HTR-8/SVneo (cell line): ENCODE measurements around the gene EIF3J.
"Not testable (repeated sequence)": the region's sequence is repeated elsewhere in the genome, so short reads cannot be mapped to it uniquely, and the experiment has no call there.

Source experiments
- DNase-seq: peaks from one replicate; pipeline ENCODE4 v3.0.0; 2011; ENCODE audit warnings: low spot score, mixed read lengths; ENCODE audit not compliant: insufficient read length
- FAIRE-seq: peaks from 2 replicates; lab custom pipeline; 2011; peaks lifted over from hg19 to GRCh38; lab: Jason Lieb, UNC

Gene EIF3J

GRCh38 chr15:44541282-44541958, 4.5 kb downstream of the EIF3J start:
- DNase-seq (peak; percentile 45), FAIRE-seq (no peak)

DNA sequence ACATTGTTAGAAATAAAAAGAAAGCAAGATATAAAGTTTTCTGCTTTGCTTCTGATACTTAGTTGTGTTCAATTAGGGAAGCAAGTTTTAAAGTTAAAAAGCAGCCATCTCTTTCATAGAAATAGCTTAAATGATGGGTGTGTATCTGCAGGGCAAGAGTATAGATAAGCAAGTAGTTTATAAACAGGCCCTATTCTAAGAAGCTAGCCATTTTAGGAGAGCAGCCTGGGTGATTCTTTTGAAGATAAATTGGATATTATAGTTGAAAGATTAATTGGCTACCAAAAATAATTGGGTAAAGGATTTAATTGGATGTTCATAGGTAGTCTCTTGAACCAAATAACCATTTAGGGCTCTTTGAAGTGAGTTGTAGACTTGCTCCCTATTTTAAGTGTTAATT, 5.6 kb downstream of the EIF3J start:
- DNase-seq = no peak
- FAIRE-seq = no peak

DNA sequence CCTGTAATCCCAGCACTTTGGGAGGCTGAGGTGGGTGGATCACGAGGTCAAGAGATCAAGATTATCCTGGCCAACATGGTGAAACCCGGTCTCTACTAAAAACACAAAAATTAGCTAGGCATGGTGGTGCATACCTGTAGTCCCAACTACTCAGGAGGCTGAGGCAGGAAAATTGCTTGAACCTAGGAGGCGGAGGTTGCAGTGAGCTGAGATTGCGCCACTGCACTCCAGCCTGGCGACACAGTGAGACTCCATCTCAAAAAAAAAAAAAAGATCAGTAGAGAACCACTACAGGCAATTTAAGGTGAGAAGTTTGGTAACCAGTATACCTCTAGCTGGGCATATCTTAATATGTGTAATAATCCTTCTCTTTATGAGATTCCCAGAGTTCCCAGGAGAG, 7.8 kb downstream of the EIF3J start:
- not testable (repeated sequence) for FAIRE-seq, DNase-seq

- FAIRE-seq = no peak
- peak; percentile 31 for DNase-seq
Observed at GRCh38 chr15:44545913-44546802, 9.2 kb downstream of the EIF3J start.

DNA sequence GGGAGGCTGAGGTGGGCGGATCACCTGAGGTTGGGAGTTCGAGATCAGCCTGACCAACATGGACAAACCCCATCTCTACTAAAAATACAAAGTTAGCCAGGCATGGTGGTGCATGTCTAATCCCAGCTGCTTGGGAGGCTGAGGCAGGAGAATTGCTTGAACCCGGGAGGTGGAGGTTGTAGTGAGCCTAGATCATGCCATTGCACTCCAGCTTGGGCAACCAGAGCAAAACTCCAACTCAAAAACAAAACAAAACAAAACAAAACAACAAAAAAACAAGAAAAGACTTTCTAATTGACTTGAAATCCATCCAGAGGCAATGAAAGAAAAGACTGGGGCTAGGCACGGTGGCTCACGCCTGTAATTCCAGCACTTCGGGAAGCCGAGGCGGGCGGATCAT, 12.2 kb downstream of the EIF3J start:
- DNase-seq, FAIRE-seq: not testable (repeated sequence)

DNA sequence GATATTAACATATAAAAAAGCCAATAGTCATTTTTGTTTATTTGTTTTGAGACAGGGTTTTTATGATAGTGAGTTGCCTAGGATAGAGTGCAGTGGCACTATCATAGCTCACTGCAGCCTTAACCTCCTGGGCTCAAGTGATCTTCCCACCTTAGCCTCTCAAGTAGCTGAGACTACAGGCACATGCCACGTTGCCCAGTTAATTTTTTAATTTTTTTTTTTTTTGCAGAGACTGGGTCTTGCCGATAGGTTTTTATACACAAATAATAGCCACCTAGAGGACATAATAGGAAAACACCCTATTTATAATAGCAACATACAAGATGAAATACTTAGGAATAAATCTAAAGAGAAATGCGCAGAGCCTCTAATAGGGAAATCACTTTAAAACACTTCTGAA, 13.3 kb downstream of the EIF3J start:
- DNase-seq = no peak
- FAIRE-seq = no peak

DNA sequence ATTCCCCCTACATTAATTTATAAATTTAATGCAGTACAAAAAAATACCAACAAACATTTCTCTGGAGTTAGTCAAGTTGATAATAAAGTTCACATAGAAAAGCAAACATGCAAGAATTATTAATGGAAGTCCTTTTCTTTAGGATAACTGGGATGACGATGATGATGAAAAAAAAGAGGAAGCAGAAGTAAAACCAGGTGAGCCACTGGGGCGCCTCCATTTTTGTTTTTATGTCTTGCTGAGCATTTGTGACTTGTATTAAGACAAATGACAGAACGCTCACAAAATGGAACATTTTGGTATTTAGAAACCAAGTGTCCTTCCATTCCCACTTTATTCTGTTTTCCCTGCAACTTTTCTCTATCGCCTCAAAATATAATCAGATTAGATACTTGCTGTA, 13.8 kb downstream of the EIF3J start:
- no peak for FAIRE-seq
- no peak for DNase-seq

DNA sequence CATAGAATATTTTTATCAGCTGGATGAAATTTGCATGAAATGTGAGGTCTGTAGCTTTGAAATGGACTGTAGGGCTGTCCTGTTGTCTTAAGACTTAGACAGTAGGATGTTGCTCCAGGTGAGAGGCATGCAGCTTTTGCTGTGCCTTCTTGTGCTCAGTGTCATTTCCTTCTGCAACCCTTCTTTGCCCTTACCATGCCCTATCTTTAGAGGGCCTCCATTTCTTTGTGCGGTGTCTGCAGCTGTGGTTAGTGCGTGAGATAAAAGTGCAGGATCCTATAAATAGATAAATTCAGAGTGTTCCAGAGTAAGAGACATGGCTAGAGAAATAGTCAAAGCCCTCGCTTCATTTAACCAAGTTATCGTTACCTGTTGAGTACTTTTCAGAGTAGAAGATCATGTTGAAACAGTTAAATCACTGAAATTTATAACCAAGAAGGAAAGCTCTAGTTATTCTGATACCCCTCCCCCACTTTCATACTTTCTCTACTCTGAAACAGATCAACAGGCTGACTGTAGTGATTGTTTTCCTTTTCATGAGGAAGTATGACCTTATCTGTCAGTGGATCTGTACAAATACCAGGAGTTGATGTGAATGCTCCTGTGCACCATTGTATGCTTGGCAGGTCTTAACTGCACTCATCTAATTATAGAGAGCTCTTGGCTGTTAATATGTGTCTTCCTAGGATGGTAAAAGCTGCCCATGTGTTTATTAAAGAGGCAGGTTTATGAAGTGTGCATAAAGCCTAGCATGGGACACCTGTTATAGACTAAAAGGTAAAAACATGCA, 18.2 kb downstream of the EIF3J start:
- FAIRE-seq = no peak

GRCh38 chr15:44560926-44561325, 24.0 kb downstream of the EIF3J start:
- not testable (repeated sequence) for DNase-seq
- peak; percentile 83 for FAIRE-seq

More for the DNA sequence above, 18.2 kb downstream of the EIF3J start:
- no peak for DNase-seq

GRCh38 chr15:44565387-44566154, 28.6 kb downstream of the EIF3J start:
- FAIRE-seq = no peak

GRCh38 chr15:44566155-44566540, 29.2 kb downstream of the EIF3J start:
- DNase-seq (no peak), FAIRE-seq (no peak)

More at GRCh38 chr15:44565387-44566154, 28.6 kb downstream of the EIF3J start:
- DNase-seq = no peak

DNA sequence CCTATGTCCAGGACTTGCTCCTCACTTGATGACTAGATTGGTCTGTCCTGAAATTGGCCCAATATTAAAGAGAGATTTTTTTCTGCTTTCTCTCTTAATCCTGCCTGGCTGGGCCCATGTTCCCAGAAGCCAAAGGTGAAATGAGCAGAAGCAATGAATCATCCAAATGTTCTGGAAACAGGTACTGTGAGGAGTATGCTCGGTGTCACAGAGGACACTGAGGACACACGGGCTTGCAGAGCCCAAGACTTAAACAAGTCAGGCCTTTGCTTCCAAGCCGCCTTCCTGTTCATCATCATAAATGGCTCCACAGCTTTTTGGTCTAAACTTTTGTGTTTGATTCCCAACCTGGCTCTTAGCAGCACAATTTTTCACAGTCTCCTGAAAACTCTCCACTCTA, 31.4 kb downstream of the EIF3J start:
- DNase-seq (no peak), FAIRE-seq (no peak)

GRCh38 chr15:44569316-44569715, 32.4 kb downstream of the EIF3J start:
- no peak for FAIRE-seq
- no peak for DNase-seq

DNA sequence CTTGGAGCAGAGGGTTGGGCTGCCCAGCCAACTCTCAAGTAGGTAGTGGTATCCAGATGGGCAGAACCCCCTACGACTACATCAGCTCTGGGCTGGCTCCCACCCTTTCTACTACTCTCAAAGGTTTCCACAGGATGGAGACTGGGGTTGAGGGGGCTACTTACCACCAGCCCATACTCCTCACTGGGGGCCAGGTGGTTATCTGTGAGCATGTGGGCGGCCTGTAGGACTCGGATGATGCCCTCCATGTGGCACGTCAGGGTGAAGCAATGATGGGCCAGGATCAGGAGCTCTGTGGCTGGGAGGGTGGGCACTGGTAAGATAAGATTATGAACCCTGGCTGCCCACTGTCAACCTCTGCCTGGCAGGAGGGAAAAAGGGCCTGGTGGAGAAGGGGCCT, 33.4 kb downstream of the EIF3J start:
- FAIRE-seq = no peak
- no peak for DNase-seq

DNA sequence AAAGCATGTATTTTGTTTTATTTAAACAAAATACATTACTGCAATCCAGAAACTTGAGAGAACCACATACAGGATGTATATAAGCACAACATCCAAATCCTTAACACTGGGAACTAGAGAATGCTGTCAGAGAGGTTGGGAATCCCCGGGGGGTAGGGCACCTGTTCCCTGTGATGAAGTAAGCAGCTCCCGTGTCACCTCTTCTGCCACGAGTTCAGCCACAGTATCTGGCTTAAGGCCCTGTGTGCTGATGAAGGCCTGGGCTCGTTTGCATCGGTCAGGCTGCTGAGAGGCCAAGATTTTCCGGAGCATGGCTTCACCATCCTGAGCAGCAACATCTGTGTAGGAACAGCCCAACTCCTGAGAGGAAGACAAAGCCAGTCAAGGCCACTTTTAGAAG, 36.4 kb downstream of the EIF3J start:
- DNase-seq (no peak), FAIRE-seq (no peak)

DNA sequence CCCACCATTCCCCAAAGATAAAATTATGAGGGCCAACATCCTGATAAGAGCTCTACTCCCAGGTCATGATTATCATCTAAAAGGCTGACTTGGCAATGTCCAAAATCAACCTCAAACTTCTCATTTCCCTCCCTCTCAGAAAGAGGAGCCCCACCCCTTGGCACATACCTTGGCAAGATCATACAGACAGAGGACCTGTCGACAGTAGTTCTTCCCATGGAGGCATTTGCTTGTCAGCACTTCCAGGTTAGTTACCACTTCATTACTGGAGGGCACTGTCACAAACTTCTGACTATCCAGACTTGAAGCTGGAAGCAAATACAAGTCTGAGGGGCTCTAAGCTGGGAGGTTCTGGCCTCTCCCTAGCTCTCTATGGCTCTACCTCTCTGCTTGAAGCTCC, 37.8 kb downstream of the EIF3J start:
- DNase-seq (no peak), FAIRE-seq (no peak)

GRCh38 chr15:44580105-44580504, 43.2 kb downstream of the EIF3J start:
- FAIRE-seq (no peak), DNase-seq (no peak)

- DNase-seq = peak; percentile 55
- FAIRE-seq = no peak
Observed at GRCh38 chr15:44584162-44584749, 47.3 kb downstream of the EIF3J start.

DNA sequence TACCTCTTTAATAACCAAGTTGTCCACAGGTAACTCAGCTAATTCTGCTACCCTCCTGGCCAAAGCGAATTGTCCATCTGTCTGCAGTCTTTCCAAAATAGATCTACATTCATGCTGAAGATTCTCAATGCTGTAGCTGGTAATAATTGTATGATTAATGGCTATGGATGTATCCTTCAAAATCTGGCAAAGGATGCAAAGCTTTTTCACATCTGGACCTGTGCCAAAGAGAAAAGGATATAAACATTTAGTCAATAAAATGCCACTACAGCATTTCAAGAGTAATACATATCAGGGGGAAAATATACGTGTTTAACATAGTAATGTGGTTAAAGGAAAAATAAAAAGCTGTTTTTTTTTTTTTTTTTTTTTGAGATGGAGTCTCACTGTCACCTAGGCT, 48.7 kb downstream of the EIF3J start:
- no peak for DNase-seq
- FAIRE-seq = no peak

- DNase-seq = no peak
- FAIRE-seq = no peak
Observed at GRCh38 chr15:44588541-44588940, 51.6 kb downstream of the EIF3J start.
